Hepatocyte (in vitro differentiated cells): Measurements from ENCODE around the gene WAC. TPM values are rescaled to one million over a fixed set of nuclear protein-coding genes. Genes with fewer than 3 reads are reported as not detected.
"Not testable (repeated sequence)": the region's sequence is repeated elsewhere in the genome, so short reads cannot be mapped to it uniquely, and the experiment has no call there.

Experiments used
- DNase-seq: peaks from one replicate; pipeline ENCODE4 v3.0.0-alpha.2; 2016; ENCODE audit warnings: low spot score
- H2AFZ ChIP-seq: fragments of 200-600 bp; sonication (generic); 2 replicates; pipeline ENCODE4 v1.6.0; 2016; ENCODE audit warnings: antibody characterized with exemption, mild to moderate bottlenecking
- H3K27ac ChIP-seq: fragments of 200-600 bp; sonication (generic); 2 replicates; pipeline ENCODE4 v1.5.1; 2016; ENCODE audit warnings: mild to moderate bottlenecking
- H3K27me3 ChIP-seq: fragments of 200-600 bp; sonication (generic); 2 replicates; pipeline ENCODE4 v1.6.1; 2016
- H3K36me3 ChIP-seq: fragments of 200-600 bp; sonication (generic); replicated peaks from 2 replicates; pipeline ENCODE4 v1.5.1; 2016; ENCODE audit warnings: low read depth; ENCODE audit not compliant: insufficient read depth
- H3K4me1 ChIP-seq: fragments of 200-600 bp; sonication (generic); 2 replicates; pipeline ENCODE4 v1.5.1; 2016; ENCODE audit warnings: mild to moderate bottlenecking, moderate library complexity; ENCODE audit not compliant: insufficient read depth
- H3K4me2 ChIP-seq: fragments of 200-600 bp; sonication (generic); 2 replicates; pipeline ENCODE4 v1.6.0; 2016
- H3K4me3 ChIP-seq: fragments of 200-600 bp; sonication (generic); 2 replicates; pipeline ENCODE4 v1.5.1; 2016; ENCODE audit warnings: mild to moderate bottlenecking
- H3K79me2 ChIP-seq: fragments of 200-600 bp; sonication (generic); 2 replicates; pipeline ENCODE4 v1.6.0; 2017; ENCODE audit warnings: mild to moderate bottlenecking
- H3K9me2 ChIP-seq: fragments of 200-600 bp; sonication (generic); replicated peaks from 2 replicates; pipeline ENCODE4 v1.6.0; 2017; ENCODE audit warnings: mild to moderate bottlenecking; ENCODE audit not compliant: insufficient read depth
- H3K9me3 ChIP-seq: fragments of 200-600 bp; sonication (generic); 2 replicates; pipeline ENCODE4 v1.5.1; 2016; ENCODE audit warnings: low read depth, mild to moderate bottlenecking
- H4K20me1 ChIP-seq: fragments of 200-600 bp; sonication (generic); 2 replicates; pipeline ENCODE4 v1.6.0; 2016; ENCODE audit warnings: mild to moderate bottlenecking; ENCODE audit not compliant: insufficient read depth, poor library complexity, severe bottlenecking
- CTCF ChIP-seq: fragments of 200-600 bp; sonication (generic); IDR thresholded peaks from 2 replicates; pipeline ENCODE4 v1.5.1; 2016; ENCODE audit warnings: antibody characterized with exemption, mild to moderate bottlenecking; ENCODE audit not compliant: poor library complexity
- EZH2 ChIP-seq: fragments of 200-600 bp; sonication (generic); IDR thresholded peaks from 2 replicates; pipeline ENCODE4 v1.6.1; 2016; ENCODE audit warnings: antibody characterized with exemption, mild to moderate bottlenecking, borderline replicate concordance
- EZH2phosphoT487 ChIP-seq: fragments of 200-600 bp; sonication (generic); IDR thresholded peaks from one replicate; pipeline ENCODE4 v1.6.1; 2018; ENCODE audit warnings: antibody characterized with exemption, mild to moderate bottlenecking, low read depth, moderate library complexity; ENCODE audit not compliant: unreplicated experiment, severe bottlenecking
- WGBS: methylation state at CpG from one replicate; pipeline ENCODE4 v1.1.6; 2016; ENCODE audit warnings: low lambda C conversion rate; ENCODE audit errors: missing lambda C conversion rate; 5-methylcytosine and 5-hydroxymethylcytosine counted together
- polyA plus RNA-seq: library from polyadenylated mRNA; unstranded; fragments of >200 nt; fragmentation: Nextera tagmentation; extraction: Ambion mirVana; gene quantifications from 2 replicates; pipeline ENCODE4 v1.2.1, GENCODE V29; 2016
- total RNA-seq: library from RNA; depleted of rRNA; stranded (reverse); fragments of >200 nt; gene quantifications from 2 replicates; pipeline ENCODE4 v1.2.3, GENCODE V29; 2014

Gene WAC, protein sequence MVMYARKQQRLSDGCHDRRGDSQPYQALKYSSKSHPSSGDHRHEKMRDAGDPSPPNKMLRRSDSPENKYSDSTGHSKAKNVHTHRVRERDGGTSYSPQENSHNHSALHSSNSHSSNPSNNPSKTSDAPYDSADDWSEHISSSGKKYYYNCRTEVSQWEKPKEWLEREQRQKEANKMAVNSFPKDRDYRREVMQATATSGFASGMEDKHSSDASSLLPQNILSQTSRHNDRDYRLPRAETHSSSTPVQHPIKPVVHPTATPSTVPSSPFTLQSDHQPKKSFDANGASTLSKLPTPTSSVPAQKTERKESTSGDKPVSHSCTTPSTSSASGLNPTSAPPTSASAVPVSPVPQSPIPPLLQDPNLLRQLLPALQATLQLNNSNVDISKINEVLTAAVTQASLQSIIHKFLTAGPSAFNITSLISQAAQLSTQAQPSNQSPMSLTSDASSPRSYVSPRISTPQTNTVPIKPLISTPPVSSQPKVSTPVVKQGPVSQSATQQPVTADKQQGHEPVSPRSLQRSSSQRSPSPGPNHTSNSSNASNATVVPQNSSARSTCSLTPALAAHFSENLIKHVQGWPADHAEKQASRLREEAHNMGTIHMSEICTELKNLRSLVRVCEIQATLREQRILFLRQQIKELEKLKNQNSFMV
- total RNA-seq (86.3 and 94.6 TPM in 2 replicates), polyA plus RNA-seq (59.4 and 69.4 TPM in 2 replicates)

- Histone ChIP-seq H3K36me3 (peaks cover 5% of the 10 kb centered on the region), H3K4me3 (peak within 1 kb of the TSS; percentile 91), H2AFZ (peak within 1 kb of the TSS; percentile 86), H3K4me2 (peak within 1 kb of the TSS; percentile 92), H3K9me2 (no peaks in the 10 kb centered on the region), H4K20me1 (peaks cover 42% of the 10 kb centered on the region), H3K9me3 (no peaks in the 10 kb centered on the region), H3K27me3 (no peaks in the 10 kb centered on the region), H3K27ac (peak within 1 kb of the TSS; percentile 100), H3K79me2 (peaks cover 81% of the 10 kb centered on the region), H3K4me1 (peaks cover 23% of the 10 kb centered on the region)
- TF ChIP-seq EZH2phosphoT487 (no peak), CTCF (peak; percentile 15)
- DNase-seq: peak; percentile 97
- WGBS: under 1% methylated on average over 87 of the region's 102 CpGs
Measured at GRCh38 chr10:28532337-28533185, at the start of gene WAC. WAC (plus strand) TSS chr10:28533118; CDS start chr10:28533580, 462 bp downstream.

GRCh38 chr10:28489206-28489605 lies 43.7 kb upstream of the WAC start:
- Histone ChIP-seq H3K9me3 (no peaks in the 10 kb centered on the region), H2AFZ (no peak overlapping the region), H3K9me2 (no peaks in the 10 kb centered on the region), H3K27me3 (no peaks in the 10 kb centered on the region), H3K4me3 (no peak overlapping the region), H3K27ac (no peak overlapping the region), H3K4me1 (no peaks in the 10 kb centered on the region), H3K79me2 (no peaks in the 10 kb centered on the region), H3K36me3 (no peaks in the 10 kb centered on the region), H3K4me2 (no peak overlapping the region), H4K20me1 (no peaks in the 10 kb centered on the region)
- 86% methylated on average over 6 of the region's 6 CpGs for WGBS
- TF ChIP-seq EZH2 (no peak), CTCF (no peak), EZH2phosphoT487 (no peak)
- DNase-seq: no peak

GRCh38 chr10:28490256-28490865 lies 42.6 kb upstream of the WAC start:
- H3K36me3 ChIP-seq, H2AFZ ChIP-seq, H3K4me1 ChIP-seq, H3K27me3 ChIP-seq, H3K4me3 ChIP-seq, H3K9me2 ChIP-seq, H3K9me3 ChIP-seq, DNase-seq, H3K79me2 ChIP-seq, H3K27ac ChIP-seq, H3K4me2 ChIP-seq, H4K20me1 ChIP-seq: not testable (repeated sequence)
- 88% methylated on average over 2 of the region's 2 CpGs for WGBS
